ENCODE data around the gene IQGAP3. TPM values are rescaled to one million over a fixed set of nuclear protein-coding genes. Genes with fewer than 3 reads are reported as not detected.
A peak's percentile ranks its signal among the peaks of the same experiment; 100 is the strongest.
"Not testable (repeated sequence)": the region's sequence is repeated elsewhere in the genome, so short reads cannot be mapped to it uniquely, and the experiment has no call there.

Gene IQGAP3
- total RNA-seq, 1 experiment from 2014 or later, result 93.6 TPM

DNA sequence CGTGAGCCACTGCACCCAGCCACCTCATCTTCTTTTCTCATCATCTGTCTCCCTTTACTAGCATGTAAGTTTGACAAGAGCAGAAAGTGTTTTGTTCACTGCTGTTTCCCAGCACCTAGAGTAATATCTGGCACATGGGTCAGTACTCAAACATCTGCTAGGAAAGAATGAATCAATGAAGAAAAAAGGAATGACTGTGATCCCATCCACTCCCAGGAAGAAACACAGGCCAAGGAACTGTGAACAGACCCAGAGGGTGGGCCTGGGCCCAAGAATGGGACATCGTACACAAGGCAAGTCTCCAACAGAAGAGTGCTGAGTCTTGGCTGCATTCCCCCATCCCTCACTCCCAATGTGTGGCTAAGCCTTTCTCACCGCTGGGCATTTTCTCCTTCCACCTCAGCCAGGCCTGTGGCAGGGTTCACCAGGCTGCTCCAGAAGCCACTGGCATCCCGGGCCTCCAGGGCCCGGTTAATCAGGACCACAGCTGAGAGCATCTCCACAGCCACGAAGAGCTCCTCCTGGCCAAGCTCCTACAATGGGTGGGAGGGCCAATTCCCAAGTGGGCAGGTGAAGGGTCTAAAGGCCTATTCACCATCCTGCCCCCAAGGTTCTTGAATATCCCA lies 18.4 kb downstream of the IQGAP3 start:
- CTCF ChIA-PET, result no interaction called here

DNA sequence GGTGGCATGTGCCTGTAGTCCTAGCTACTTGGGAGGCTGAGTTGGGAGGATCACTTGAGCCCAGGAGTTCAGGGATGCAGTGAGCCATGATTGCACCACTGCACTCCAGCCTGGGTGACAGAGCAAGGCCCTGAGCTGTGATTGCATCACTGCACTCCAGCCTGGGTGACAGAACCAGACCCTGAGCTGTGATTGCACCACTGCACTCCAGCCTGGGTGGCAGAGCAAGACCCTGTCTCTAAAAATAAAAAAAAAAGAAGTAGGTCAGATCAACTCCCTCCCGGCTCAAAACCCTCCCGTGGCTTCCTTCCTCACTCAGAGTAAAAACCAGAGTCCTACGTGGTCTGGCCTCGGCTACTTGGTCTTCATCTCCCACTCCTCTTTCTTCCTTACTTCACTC lies 19.4 kb downstream of the IQGAP3 start:
- DNase-seq; intact Hi-C loops (cut with micrococcal nuclease; ENCODE audit: unreplicated experiment); H3K4me3 Mint-ChIP-seq (ENCODE audit: low read depth, unreplicated experiment); BruUV-seq (replicated peaks); H3K9me3 Mint-ChIP-seq (ENCODE audit: low read depth, unreplicated experiment); H3K27ac Mint-ChIP-seq (ENCODE audit: unreplicated experiment); CTCF ChIA-PET; H3K27me3 Mint-ChIP-seq (ENCODE audit: unreplicated experiment): not testable (repeated sequence)
- Mint-ChIP-seq H3K4me1 (ENCODE audit: low read depth, unreplicated experiment) (peaks cover 19% of the 10 kb centered on the region), H3K36me3 (ENCODE audit: insufficient read depth, unreplicated experiment) (peaks cover 20% of the 10 kb centered on the region)

More for the DNA sequence above, 18.4 kb downstream of the IQGAP3 start:
- Mint-ChIP-seq H3K27me3 (ENCODE audit: unreplicated experiment) (no peaks in the 10 kb centered on the region), H3K36me3 (ENCODE audit: insufficient read depth, unreplicated experiment) (peaks cover 20% of the 10 kb centered on the region), H3K9me3 (ENCODE audit: low read depth, unreplicated experiment) (no peaks in the 10 kb centered on the region), H3K4me1 (ENCODE audit: low read depth, unreplicated experiment) (peaks cover 19% of the 10 kb centered on the region), H3K27ac (ENCODE audit: unreplicated experiment) (no peak overlapping the region), H3K4me3 (ENCODE audit: low read depth, unreplicated experiment) (no peak overlapping the region)
- BruUV-seq (replicated peaks), result TSS peak; percentile 11
- TF ChIP-seq CTCF (IDR thresholded peaks at IDR 0.05; ENCODE audit: unreplicated experiment), result no peak
- no peak for DNase-seq
- intact Hi-C loops (cut with micrococcal nuclease; ENCODE audit: unreplicated experiment), result no loop called here

DNA sequence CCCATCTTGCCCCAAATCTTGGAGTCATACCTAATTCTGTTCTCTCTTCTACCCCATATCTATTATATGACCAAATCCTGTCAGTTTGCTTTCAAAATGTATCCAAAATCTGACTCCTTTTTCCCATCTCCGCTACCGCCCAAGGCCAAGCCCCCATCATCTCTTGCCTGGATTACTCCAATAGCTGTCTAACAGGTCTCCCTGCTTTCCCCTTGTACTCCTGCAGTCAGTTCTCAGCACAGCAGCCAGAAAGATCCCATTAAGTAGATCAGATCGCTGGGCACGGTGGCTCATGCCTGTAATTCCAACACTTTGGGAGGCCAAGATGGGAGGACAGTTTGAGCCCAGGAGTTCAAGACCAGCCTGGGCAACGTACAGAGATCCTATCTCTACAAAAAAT lies 19.8 kb downstream of the IQGAP3 start:
- Mint-ChIP-seq H3K36me3 (ENCODE audit: insufficient read depth, unreplicated experiment) (peaks cover 20% of the 10 kb centered on the region), H3K4me1 (ENCODE audit: low read depth, unreplicated experiment) (peaks cover 19% of the 10 kb centered on the region), H3K27me3 (ENCODE audit: unreplicated experiment) (no peaks in the 10 kb centered on the region), H3K27ac (ENCODE audit: unreplicated experiment) (no peak overlapping the region), H3K4me3 (ENCODE audit: low read depth, unreplicated experiment) (no peak overlapping the region), H3K9me3 (ENCODE audit: low read depth, unreplicated experiment) (no peaks in the 10 kb centered on the region)
- intact Hi-C loops (cut with micrococcal nuclease; ENCODE audit: unreplicated experiment), result no loop called here
- DNase-seq, result no peak
- no TSS peak for BruUV-seq (replicated peaks)
- no peak for TF ChIP-seq CTCF (IDR thresholded peaks at IDR 0.05; ENCODE audit: unreplicated experiment)
- CTCF ChIA-PET, result no interaction called here

GRCh38 chr1:156551869-156552268 lies 20.5 kb downstream of the IQGAP3 start:
- TF ChIP-seq CTCF (IDR thresholded peaks at IDR 0.05; ENCODE audit: unreplicated experiment), result no peak
- Mint-ChIP-seq H3K36me3 (ENCODE audit: insufficient read depth, unreplicated experiment) (peaks cover 23% of the 10 kb centered on the region), H3K9me3 (ENCODE audit: low read depth, unreplicated experiment) (no peaks in the 10 kb centered on the region), H3K27ac (ENCODE audit: unreplicated experiment) (no peak overlapping the region), H3K27me3 (ENCODE audit: unreplicated experiment) (no peaks in the 10 kb centered on the region), H3K4me3 (ENCODE audit: low read depth, unreplicated experiment) (no peak overlapping the region), H3K4me1 (ENCODE audit: low read depth, unreplicated experiment) (peaks cover 19% of the 10 kb centered on the region)
- no TSS peak for BruUV-seq (replicated peaks)
- CTCF ChIA-PET, result no interaction called here
- peak; percentile 16 for DNase-seq
- intact Hi-C loops (cut with micrococcal nuclease; ENCODE audit: unreplicated experiment), result no loop called here

GRCh38 chr1:156551066-156551643 lies 21.2 kb downstream of the IQGAP3 start:
- TF ChIP-seq CTCF (IDR thresholded peaks at IDR 0.05; ENCODE audit: unreplicated experiment), result no peak
- Mint-ChIP-seq H3K36me3 (ENCODE audit: insufficient read depth, unreplicated experiment) (peaks cover 31% of the 10 kb centered on the region), H3K4me3 (ENCODE audit: low read depth, unreplicated experiment) (no peak overlapping the region), H3K27me3 (ENCODE audit: unreplicated experiment) (no peaks in the 10 kb centered on the region), H3K27ac (ENCODE audit: unreplicated experiment) (no peak overlapping the region), H3K9me3 (ENCODE audit: low read depth, unreplicated experiment) (no peaks in the 10 kb centered on the region), H3K4me1 (ENCODE audit: low read depth, unreplicated experiment) (peaks cover 19% of the 10 kb centered on the region)
- intact Hi-C loops (cut with micrococcal nuclease; ENCODE audit: unreplicated experiment), result no loop called here
- no peak for DNase-seq
- BruUV-seq (replicated peaks), result no TSS peak
- CTCF ChIA-PET, result no interaction called here

Measured in Calu3 (cell line).